A673 (cell line): ENCODE data around the gene RAB13.

Experiments
- CTCF ChIP-seq: fragments of 300-800, 200-600 bp; sonication (generic); conservative IDR thresholded peaks from 2 replicates; pipeline ENCODE4 v1.5.1; 2017; ENCODE audit warnings: low read depth, mild to moderate bottlenecking, antibody characterized with exemption, low read length, moderate library complexity, mixed read lengths
- EZH2 ChIP-seq: fragments of 200-600 bp; sonication (generic); IDR thresholded peaks from 2 replicates; pipeline ENCODE4 v1.6.1; 2017; ENCODE audit warnings: borderline replicate concordance, low read depth, mild to moderate bottlenecking, mixed read lengths, antibody characterized with exemption, low read length; ENCODE audit not compliant: poor library complexity, severe bottlenecking

- TF ChIP-seq CTCF: no peak
- no peak for TF ChIP-seq EZH2
Measured at GRCh38 chr1:153984123-153984894, 1.8 kb downstream of the RAB13 start.
